Gastroesophageal sphincter (tissue), 4 donors: ENCODE measurements around the gene FOXN1. TPM values are rescaled to one million over a fixed set of nuclear protein-coding genes. Genes with fewer than 3 reads are reported as not detected.

Experiments used
- ATAC-seq: fragments of 150-250 bp; one replicate; pipeline ENCODE4 v1.9.1; 2016; ENCODE audit warnings: mild to moderate bottlenecking, moderate library complexity
- H3K27ac ChIP-seq, 4 donors: fragments of 200-600 bp; sonication (generic) in 3 of 4; 1 replicate in 3 of 4; 2 replicates in 1 of 4; pipeline ENCODE4 v1.5.1; 2016 to 2019
- H3K27me3 ChIP-seq: fragments of 200-600 bp; sonication (generic); one replicate; pipeline ENCODE4 v1.5.1; 2019
- H3K36me3 ChIP-seq, 2 donors: fragments of 200-600 bp; sonication (generic); one replicate each; pipeline ENCODE4 v1.5.1; 2019; ENCODE audit warnings: control low read depth in 1 of 2
- H3K4me1 ChIP-seq, 3 donors: fragments of 200-600 bp; sonication (generic); 1 replicate in 2 of 3; 2 replicates in 1 of 3; pipeline ENCODE4 v1.5.1; 2016 to 2019; ENCODE audit warnings: control low read depth in 2 of 3
- H3K4me3 ChIP-seq, 2 donors: fragments of 200-600 bp; sonication (generic); one replicate each; pipeline ENCODE4 v1.5.1; 2019; ENCODE audit warnings: mild to moderate bottlenecking in 1 of 2, moderate library complexity in 1 of 2
- H3K9me3 ChIP-seq, 3 donors: fragments of 200-600 bp; sonication (generic); one replicate each; pipeline ENCODE4 v1.5.1; 2017 to 2019; ENCODE audit warnings: control low read depth in 2 of 3
- EP300 ChIP-seq: sonication (generic); formaldehyde crosslinking; IDR thresholded peaks from one replicate; pipeline ENCODE4 v1.6.1; 2017; ENCODE audit warnings: antibody characterized with exemption, mild to moderate bottlenecking
- POLR2A ChIP-seq, 2 donors: fragments of 450-650 bp; IDR thresholded peaks; one replicate each; pipeline ENCODE4 v1.6.1; 2017; ENCODE audit warnings: antibody characterized with exemption in 2 of 2, mild to moderate bottlenecking in 2 of 2, moderate library complexity in 1 of 2
- POLR2AphosphoS5 ChIP-seq: sonication (generic); formaldehyde crosslinking; IDR thresholded peaks from one replicate; pipeline ENCODE4 v1.6.1; 2017; ENCODE audit warnings: antibody characterized with exemption
- WGBS, 2 donors: methylation state at CpG; one replicate each; pipeline ENCODE4 v1.1.5; 2018; ENCODE audit warnings: low coverage in 1 of 2; 5-methylcytosine and 5-hydroxymethylcytosine counted together
- total RNA-seq, 4 donors: library from RNA; depleted of rRNA; stranded (reverse); fragments of >200 nt; gene quantifications; one replicate each; pipeline ENCODE4 v1.1.0, GENCODE V29; 2016
- TF ChIP-seq, protein P1 (sequence below), 4 experiments: fragments of 200-600 bp in 2 of 4; fragments of 450-650 bp in 2 of 4; sonication (generic) in 1 of 4; IDR thresholded peaks; one replicate each; pipeline ENCODE4 v1.5.1; 2017 to 2019; ENCODE audit warnings: antibody characterized with exemption in 4 of 4, mild to moderate bottlenecking in 2 of 4, moderate library complexity in 2 of 4

FOXN1 gene
- total RNA-seq, 4 donors from 2014 or later: 0.15 TPM; not detected in 3

DNA sequence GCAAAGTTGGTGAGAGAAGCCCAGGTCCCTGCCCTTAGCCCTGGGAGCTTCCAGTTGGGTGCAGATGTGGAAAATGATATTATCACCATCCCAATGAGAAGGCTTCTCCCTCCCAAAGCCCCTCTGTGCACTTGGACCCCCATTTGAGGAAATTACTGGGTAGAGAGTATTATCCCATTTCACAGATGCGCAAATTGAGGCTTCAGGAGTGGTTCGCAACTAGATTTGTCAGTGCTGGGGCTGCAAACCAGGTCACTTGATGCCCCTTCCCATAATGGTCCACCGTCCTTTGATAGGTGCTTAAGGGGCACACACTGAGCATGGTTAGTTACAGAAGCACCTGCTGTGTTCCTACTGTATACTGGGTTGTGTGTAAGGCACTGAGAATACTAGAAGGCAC lies 14.3 kb upstream of the FOXN1 start:
- no peaks in the 10 kb centered on the region for H3K36me3 ChIP-seq
- 90% methylated on average over 2 of the region's 3 CpGs; no CpG with 5 or more reads in 1 of the 2 donors for WGBS, 2 donors

DNA sequence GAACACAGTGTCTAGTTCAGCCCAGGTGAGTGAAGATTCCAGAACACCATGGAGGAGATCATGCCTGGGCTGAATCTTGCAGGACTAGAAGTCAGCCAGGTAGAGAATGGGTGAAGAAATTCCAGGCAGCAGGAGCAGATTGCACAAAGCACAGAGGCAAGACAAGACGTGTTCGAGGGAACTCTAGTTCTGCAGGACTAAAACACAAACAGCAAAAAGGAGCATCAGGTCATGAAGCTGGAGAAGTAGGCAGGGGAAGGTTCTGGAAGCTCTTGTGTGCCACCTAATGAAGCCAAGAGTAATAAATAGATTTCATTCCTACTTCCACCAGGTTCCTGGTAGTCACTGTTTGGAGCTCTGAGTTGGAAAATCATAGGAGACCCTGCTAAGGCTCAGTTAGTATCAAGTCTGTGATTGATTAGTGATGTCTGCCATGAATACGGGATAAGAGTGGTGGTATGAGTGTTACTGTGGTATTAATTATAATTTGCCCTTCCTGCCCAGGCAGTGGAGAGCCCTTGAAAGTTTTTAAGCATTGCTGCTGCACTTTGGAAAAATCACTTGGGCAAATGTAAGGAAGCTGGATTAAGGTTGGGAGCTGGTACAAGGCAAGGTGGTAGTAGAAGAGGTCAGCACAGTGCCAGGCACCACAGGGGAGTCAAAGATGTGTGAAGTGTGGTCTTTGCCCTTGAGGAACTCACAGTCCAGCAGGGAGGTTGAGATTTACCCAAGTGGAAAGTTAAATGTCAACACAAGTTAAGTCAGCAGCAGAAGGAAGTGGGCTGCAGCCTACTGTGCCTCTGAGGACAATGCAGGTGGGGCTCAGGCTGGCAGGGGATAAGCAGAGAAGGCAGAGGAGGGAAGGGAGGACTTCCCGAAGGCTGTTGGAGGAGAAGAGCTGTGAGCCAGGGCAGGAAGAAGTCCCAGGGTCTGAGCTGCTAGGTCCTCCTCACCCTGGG lies 13.5 kb upstream of the FOXN1 start:
- Histone ChIP-seq H3K27ac (no peak overlapping the region), H3K9me3 (no peaks in the 10 kb centered on the region), H3K4me1 (no peaks in the 10 kb centered on the region), H3K27me3 (peaks cover 63% of the 10 kb centered on the region), H3K36me3 (no peaks in the 10 kb centered on the region), H3K4me3 (no peak overlapping the region)
- ATAC-seq: no peak
- WGBS, 2 donors: 47 to 53% methylated on average over 4 of the region's 4 CpGs
- no peak for TF ChIP-seq POLR2A (IDR thresholded peaks at IDR 0.05)
- no peak for TF ChIP-seq POLR2AphosphoS5
- TF ChIP-seq, protein P1, sequence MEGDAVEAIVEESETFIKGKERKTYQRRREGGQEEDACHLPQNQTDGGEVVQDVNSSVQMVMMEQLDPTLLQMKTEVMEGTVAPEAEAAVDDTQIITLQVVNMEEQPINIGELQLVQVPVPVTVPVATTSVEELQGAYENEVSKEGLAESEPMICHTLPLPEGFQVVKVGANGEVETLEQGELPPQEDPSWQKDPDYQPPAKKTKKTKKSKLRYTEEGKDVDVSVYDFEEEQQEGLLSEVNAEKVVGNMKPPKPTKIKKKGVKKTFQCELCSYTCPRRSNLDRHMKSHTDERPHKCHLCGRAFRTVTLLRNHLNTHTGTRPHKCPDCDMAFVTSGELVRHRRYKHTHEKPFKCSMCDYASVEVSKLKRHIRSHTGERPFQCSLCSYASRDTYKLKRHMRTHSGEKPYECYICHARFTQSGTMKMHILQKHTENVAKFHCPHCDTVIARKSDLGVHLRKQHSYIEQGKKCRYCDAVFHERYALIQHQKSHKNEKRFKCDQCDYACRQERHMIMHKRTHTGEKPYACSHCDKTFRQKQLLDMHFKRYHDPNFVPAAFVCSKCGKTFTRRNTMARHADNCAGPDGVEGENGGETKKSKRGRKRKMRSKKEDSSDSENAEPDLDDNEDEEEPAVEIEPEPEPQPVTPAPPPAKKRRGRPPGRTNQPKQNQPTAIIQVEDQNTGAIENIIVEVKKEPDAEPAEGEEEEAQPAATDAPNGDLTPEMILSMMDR (IDR thresholded peaks at IDR 0.05): no peak
- no peak for TF ChIP-seq EP300

More for the DNA sequence above, 14.3 kb upstream of the FOXN1 start:
- no peak overlapping the region for H3K27ac ChIP-seq
- TF ChIP-seq EP300 (no peak), POLR2A (IDR thresholded peaks at IDR 0.05) (no peak), POLR2AphosphoS5 (no peak)
- TF ChIP-seq, protein P1 (IDR thresholded peaks at IDR 0.05): no peak
- no peaks in the 10 kb centered on the region for H3K9me3 ChIP-seq
- H3K4me3 ChIP-seq: no peak overlapping the region
- no peaks in the 10 kb centered on the region for H3K4me1 ChIP-seq
- no peak for ATAC-seq
- H3K27me3 ChIP-seq: peaks cover 57% of the 10 kb centered on the region

DNA sequence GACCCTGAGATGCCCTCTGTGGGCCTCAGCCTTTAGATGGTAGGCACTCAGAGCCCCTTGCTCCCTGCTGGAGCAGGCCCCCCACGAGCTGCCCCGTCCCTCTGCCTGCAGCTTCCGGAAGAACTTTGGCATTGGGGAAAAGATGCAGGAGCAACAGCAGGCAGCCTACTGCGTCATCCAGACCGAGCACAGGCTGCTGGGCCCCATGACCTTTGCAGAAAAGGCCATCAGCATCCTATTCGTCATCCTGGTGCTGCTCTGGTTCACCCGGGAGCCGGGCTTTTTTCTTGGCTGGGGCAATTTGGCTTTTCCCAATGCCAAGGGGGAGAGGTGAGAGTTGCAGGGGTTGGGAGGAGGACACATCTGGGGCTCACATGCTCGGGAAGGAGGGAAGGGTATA lies 12.7 kb upstream of the FOXN1 start:
- Histone ChIP-seq H3K9me3 (no peaks in the 10 kb centered on the region), H3K27me3 (peaks cover 63% of the 10 kb centered on the region), H3K4me3 (no peak overlapping the region), H3K36me3 (no peaks in the 10 kb centered on the region), H3K27ac (no peak overlapping the region), H3K4me1 (no peaks in the 10 kb centered on the region)
- WGBS, 2 donors: 11% methylated on average over 5 of the region's 9 CpGs; no CpG with 5 or more reads in 1 of the 2 donors
- ATAC-seq: no peak
- no peak for TF ChIP-seq EP300
- no peak for TF ChIP-seq POLR2A (IDR thresholded peaks at IDR 0.05)
- no peak for TF ChIP-seq POLR2AphosphoS5
- TF ChIP-seq, protein P1 (IDR thresholded peaks at IDR 0.05): no peak

DNA sequence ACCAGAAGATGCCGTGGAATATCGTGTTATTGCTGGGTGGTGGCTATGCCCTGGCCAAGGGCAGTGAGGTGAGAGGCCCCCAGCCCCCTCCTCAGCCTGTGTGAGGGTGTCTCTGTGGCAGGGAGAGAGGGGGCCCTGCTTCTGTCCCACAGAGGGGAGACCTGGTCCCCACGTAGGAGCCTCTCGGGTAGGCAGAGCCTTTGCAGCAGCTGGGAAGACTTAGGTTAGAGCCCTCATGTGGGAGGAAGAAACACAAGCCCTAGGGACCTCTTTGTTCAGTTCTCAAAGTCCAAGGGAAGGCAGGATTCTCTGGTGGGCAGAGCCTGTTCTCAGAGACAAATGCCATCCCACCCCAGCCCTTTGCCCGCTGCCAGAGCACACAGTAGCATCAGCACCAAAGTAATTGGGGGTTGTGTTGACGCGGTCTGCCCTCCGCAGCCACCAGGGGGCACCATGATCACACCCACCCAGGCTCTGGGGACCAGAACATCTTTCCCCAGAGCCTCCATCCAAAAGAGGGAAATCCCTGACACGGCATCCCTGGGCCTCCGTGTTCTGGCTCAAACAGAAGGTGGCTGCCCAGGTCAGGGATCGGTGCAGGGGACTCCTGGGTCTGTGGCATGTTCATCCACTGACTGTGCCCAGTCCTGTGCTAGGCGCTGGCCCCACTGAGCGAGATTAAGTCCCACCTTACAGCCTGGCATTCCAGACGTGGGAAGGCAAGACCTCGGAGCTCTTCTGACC lies 11.5 kb upstream of the FOXN1 start:
- peak; percentile 68 for ATAC-seq
- no peaks in the 10 kb centered on the region for H3K9me3 ChIP-seq

More for the DNA sequence above, 11.5 kb upstream of the FOXN1 start:
- Histone ChIP-seq H3K27me3 (peaks cover 63% of the 10 kb centered on the region), H3K4me3 (no peak overlapping the region), H3K36me3 (no peaks in the 10 kb centered on the region), H3K4me1 (no peaks in the 10 kb centered on the region), H3K27ac (no peak overlapping the region)
- TF ChIP-seq EP300: no peak
- TF ChIP-seq, protein P1 (IDR thresholded peaks at IDR 0.05): peak in 3 of 4 experiments; percentile 79 to 87 (median 82)
- WGBS, 2 donors: 60% methylated on average over 1 of the region's 15 CpGs; no CpG with 5 or more reads in 1 of the 2 donors
